Progenitor cell of endocrine pancreas (in vitro differentiated cells): Measurements from ENCODE around the gene CERK. TPM values are rescaled to one million over a fixed set of nuclear protein-coding genes. Genes with fewer than 3 reads are reported as not detected.
A peak's percentile ranks its signal among the peaks of the same experiment; 100 is the strongest.
"Not testable (repeated sequence)": the region's sequence is repeated elsewhere in the genome, so short reads cannot be mapped to it uniquely, and the experiment has no call there.

Source experiments
- DNase-seq: peaks from one replicate; pipeline ENCODE4 v3.0.0; 2021; ENCODE audit warnings: low spot score; ENCODE audit not compliant: unreplicated experiment
- H3K27ac Mint-ChIP-seq: 2 replicates; pipeline ENCODE4 v1.8.0; 2021; ENCODE audit warnings: mild to moderate bottlenecking, moderate library complexity, mixed read lengths
- H3K27me3 Mint-ChIP-seq: 2 replicates; pipeline ENCODE4 v1.8.0; 2021; ENCODE audit warnings: mixed read lengths
- H3K36me3 Mint-ChIP-seq: 2 replicates; pipeline ENCODE4 v1.8.0; 2022; ENCODE audit warnings: mixed read lengths; ENCODE audit not compliant: insufficient read depth
- H3K4me1 Mint-ChIP-seq: 2 replicates; pipeline ENCODE4 v1.8.0; 2021; ENCODE audit warnings: low read depth, mixed read lengths
- H3K4me3 Mint-ChIP-seq: 2 replicates; pipeline ENCODE4 v1.8.0; 2021; ENCODE audit warnings: low read depth, mild to moderate bottlenecking, moderate library complexity, mixed read lengths
- H3K9me3 Mint-ChIP-seq: 2 replicates; pipeline ENCODE4 v1.8.0; 2021; ENCODE audit warnings: low read depth, mixed read lengths
- CTCF ChIP-seq: fragments of 200-600 bp; sonication (generic); IDR thresholded peaks from one replicate; pipeline ENCODE4 v1.5.0; 2021; ENCODE audit warnings: antibody characterized with exemption, mild to moderate bottlenecking; ENCODE audit not compliant: unreplicated experiment
- total RNA-seq: library from RNA; stranded (reverse); gene quantifications from 2 replicates; pipeline ENCODE4 v1.2.1, GENCODE V29; 2021

The CERK gene
- total RNA-seq, 1 donor from 2014 or later = 62.0 TPM

- H3K4me1 Mint-ChIP-seq = peaks cover 11% of the 10 kb centered on the region
- no peaks in the 10 kb centered on the region for H3K27me3 Mint-ChIP-seq
- no peaks in the 10 kb centered on the region for H3K36me3 Mint-ChIP-seq
- H3K4me3 Mint-ChIP-seq = no peak overlapping the region
- no peaks in the 10 kb centered on the region for H3K9me3 Mint-ChIP-seq
- no peak for DNase-seq
- TF ChIP-seq CTCF = no peak
- no peak overlapping the region for H3K27ac Mint-ChIP-seq
Observed at GRCh38 chr22:46636221-46637002, 101.6 kb downstream of the CERK start.

DNA sequence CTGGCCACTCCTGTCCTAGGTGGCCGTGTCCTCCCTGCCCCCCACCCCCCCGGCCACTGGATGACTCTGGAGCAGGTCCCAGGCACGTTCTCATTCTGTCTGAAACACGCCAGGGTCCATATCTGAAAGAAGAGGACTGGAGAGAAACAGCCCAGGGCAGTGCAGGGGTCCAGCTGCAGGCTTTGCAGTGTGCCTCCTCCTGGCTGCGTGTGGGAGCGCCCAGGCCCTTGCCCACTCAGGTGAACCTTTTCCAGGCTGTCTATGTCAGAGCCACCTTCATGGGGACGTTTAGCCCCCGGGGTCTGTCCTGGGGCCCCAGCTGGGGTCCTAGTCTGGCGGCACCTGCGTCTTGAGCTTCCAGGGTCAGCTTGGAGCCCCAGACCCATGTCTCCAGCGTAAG is 102.3 kb downstream of the CERK start:
- no peaks in the 10 kb centered on the region for H3K36me3 Mint-ChIP-seq
- peak; percentile 38 for TF ChIP-seq CTCF
- DNase-seq = no peak
- no peaks in the 10 kb centered on the region for H3K27me3 Mint-ChIP-seq
- peaks cover 11% of the 10 kb centered on the region for H3K4me1 Mint-ChIP-seq
- no peaks in the 10 kb centered on the region for H3K9me3 Mint-ChIP-seq
- H3K4me3 Mint-ChIP-seq = no peak overlapping the region
- no peak overlapping the region for H3K27ac Mint-ChIP-seq

- peaks cover 14% of the 10 kb centered on the region for H3K4me1 Mint-ChIP-seq
- H3K27me3 Mint-ChIP-seq, H3K4me3 Mint-ChIP-seq, H3K9me3 Mint-ChIP-seq, DNase-seq, H3K36me3 Mint-ChIP-seq, H3K27ac Mint-ChIP-seq: not testable (repeated sequence)
Observed at GRCh38 chr22:46634973-46635685, 102.9 kb downstream of the CERK start.

Other genes starting within 250 kb of the CERK start
- gene CELSR1, start 200.6 kb downstream of the CERK start, total RNA-seq = 20.9 and 21.0 TPM in 2 replicates
- 68.8 and 74.5 TPM in 2 replicates for gene GRAMD4, start 117.9 kb downstream of the CERK start, total RNA-seq
- 23.2 and 24.2 TPM in 2 replicates for gene TBC1D22A, start 24.4 kb upstream of the CERK start, total RNA-seq